Measurements from ENCODE around the gene RCAN2. TPM values are rescaled to one million over a fixed set of nuclear protein-coding genes. Genes with fewer than 3 reads are reported as not detected.

RCAN2 gene
- total and polyA plus RNA-seq, 9 of the 15 experiments (the other 6 are each of a cell fraction or from before 2014, with no cell fraction given): 0.04 TPM; not detected in 8

- peak; percentile 61; the same call in 1 of the 2 replicates for TF ChIP-seq ZNF512 (tag; IDR thresholded peaks at IDR 0.05)
Measured at GRCh38 chr6:46525583-46525982, 34.3 kb upstream of the RCAN2 start (continued).

- Histone ChIP-seq H3K4me1 (replicated peaks in 1 of 2; ENCODE audit: control insufficient read depth in 2 of 2, insufficient read depth in 2 of 2, low read length in 2 of 2) (no peaks in the 10 kb centered on the region), H3K4me2 (ENCODE audit: insufficient read depth, low read length) (no peak overlapping the region), H3K36me3 (ENCODE audit: control insufficient read depth, insufficient read depth, low read length) (no peaks in the 10 kb centered on the region), H3K79me2 (ENCODE audit: control insufficient read depth, insufficient read depth, low read length) (no peaks in the 10 kb centered on the region), H2AFZ (ENCODE audit: low read depth, low read length) (no peak overlapping the region), H3K9me3 (replicated peaks; ENCODE audit: control insufficient read depth, insufficient read depth, low read depth, low read length) (no peaks in the 10 kb centered on the region), H3K4me3 (no peak overlapping the region), H3K27ac (ENCODE audit: extremely low read depth, low read depth, low read length) (no peak overlapping the region), H3K27me3 (ENCODE audit: control insufficient read depth in 2 of 2, insufficient read depth in 2 of 2, low read length in 2 of 2) (no peaks in the 10 kb centered on the region), H3K9me1 (ENCODE audit: control insufficient read depth, insufficient read depth, low read length) (no peaks in the 10 kb centered on the region), H3K9ac (ENCODE audit: insufficient read depth in 1 of 2, low read depth in 2 of 2, low read length in 2 of 2) (no peak overlapping the region), H4K20me1 (replicated peaks; ENCODE audit: control insufficient read depth, insufficient read depth, low read length) (no peaks in the 10 kb centered on the region)
- in situ Hi-C loops (cut with MboI): no loop called here
- ChIA-PET POLR2A (no interaction called here), CTCF (ENCODE audit: low intra/inter-chr PET ratio) (no interaction called here)
- intact Hi-C loops (cut with micrococcal nuclease): no loop called here
- no TSS peak for BruUV-seq (replicated peaks)
- DNase-seq (ENCODE audit: extremely low read depth in 1 of 4, low spot score in 3 of 4) (no peak), FAIRE-seq (no peak), ATAC-seq (no peak)
- no peak for TF ChIP-seq SNIP1 (IDR thresholded peaks at IDR 0.05; ENCODE audit: low read depth)
- TF ChIP-seq DIDO1 (tag; IDR thresholded peaks at IDR 0.05; ENCODE audit: low read depth): no peak
- TF ChIP-seq GTF2F1 (IDR thresholded peaks at IDR 0.05; ENCODE audit: low read depth, low read length): no peak
- no peak for TF ChIP-seq ZNF444 (CRISPR knock-in tag; IDR thresholded peaks at IDR 0.05)
- no peak for TF ChIP-seq MTA1 (IDR thresholded peaks at IDR 0.05; ENCODE audit: borderline replicate concordance)
- TF ChIP-seq CEBPB (tag; IDR thresholded peaks at IDR 0.05): no peak
- no peak for TF ChIP-seq HNRNPLL (IDR thresholded peaks at IDR 0.05; ENCODE audit: low read depth, low read length, poor library complexity, severe bottlenecking)
- no peak for TF ChIP-seq GTF2E2 (tag; IDR thresholded peaks at IDR 0.05)
- no peak for TF ChIP-seq CHD4 (IDR thresholded peaks at IDR 0.05; ENCODE audit: insufficient read depth, insufficient replicate concordance, low read depth, low read length, poor library complexity, severe bottlenecking)
- no peak for TF ChIP-seq PATZ1 (CRISPR knock-in tag; IDR thresholded peaks at IDR 0.05; ENCODE audit: borderline replicate concordance)
Measured at GRCh38 chr6:46521464-46521971, 30.3 kb upstream of the RCAN2 start.

Measured in K562 (cell line).